HL-60 (cell line): ENCODE measurements around the gene CASP8AP2.
"Not testable (repeated sequence)": the region's sequence is repeated elsewhere in the genome, so short reads cannot be mapped to it uniquely, and the experiment has no call there.

ENCODE experiments used
- DNase-seq, 2 experiments: peaks; one replicate each; pipeline ENCODE4 v3.0.0-alpha.2; 2010 to 2020; ENCODE audit warnings: low read depth in 1 of 2, low spot score in 1 of 2
- H3K27ac ChIP-seq: fragments of 250-450 bp; sonication (Bioruptor Pico); replicated peaks from 2 replicates; pipeline ENCODE4 v1.5.1; 2020; ENCODE audit warnings: mild to moderate bottlenecking, moderate library complexity
- H3K27me3 ChIP-seq: fragments of 250-450 bp; sonication (Bioruptor Pico); 2 replicates; pipeline ENCODE4 v1.5.1; 2021; ENCODE audit warnings: mild to moderate bottlenecking, moderate library complexity; ENCODE audit not compliant: insufficient read depth, poor library complexity, severe bottlenecking
- H3K4me3 ChIP-seq: replicated peaks from 2 replicates; pipeline ENCODE4 v1.5.1; 2011; ENCODE audit warnings: mild to moderate bottlenecking, control low read depth, low read length; ENCODE audit not compliant: insufficient read depth
- CTCF ChIP-seq: IDR thresholded peaks from one replicate; pipeline ENCODE4 v1.5.1; 2011; ENCODE audit warnings: low read length, control low read depth, inconsistent platforms; ENCODE audit not compliant: insufficient read depth
- GABPA ChIP-seq: IDR thresholded peaks from 2 replicates; pipeline ENCODE4 v1.6.1; 2012; ENCODE audit warnings: low read depth
- POLR2AphosphoS5 ChIP-seq: IDR thresholded peaks from 2 replicates; pipeline ENCODE4 v1.6.1; 2012; ENCODE audit warnings: low read depth
- REST ChIP-seq: IDR thresholded peaks from 2 replicates; pipeline ENCODE4 v1.6.1; 2012; ENCODE audit warnings: low read depth; ENCODE audit not compliant: insufficient replicate concordance
- SPI1 ChIP-seq: IDR thresholded peaks from 2 replicates; pipeline ENCODE4 v1.6.1; 2012; ENCODE audit warnings: low read depth, mild to moderate bottlenecking, borderline replicate concordance

The CASP8AP2 gene

GRCh38 chr6:89783293-89783692 lies 46.4 kb upstream of the CASP8AP2 start:
- not testable (repeated sequence) for H3K4me3 ChIP-seq, H3K27ac ChIP-seq, H3K27me3 ChIP-seq
- TF ChIP-seq SPI1: peak; percentile 26; the same call in 1 of the 2 replicates
- DNase-seq: peak in 1 of 2 experiments; percentile 53

GRCh38 chr6:89784838-89785237 lies 44.8 kb upstream of the CASP8AP2 start:
- TF ChIP-seq REST (no peak), SPI1 (no peak), POLR2AphosphoS5 (no peak), CTCF (no peak), GABPA (no peak)
- Histone ChIP-seq H3K4me3 (no peak overlapping the region), H3K27ac (no peak overlapping the region), H3K27me3 (no peaks in the 10 kb centered on the region)
- no peak for DNase-seq

- Histone ChIP-seq H3K27ac (no peak overlapping the region), H3K27me3 (no peaks in the 10 kb centered on the region), H3K4me3 (no peak overlapping the region)
- no peak for TF ChIP-seq CTCF
- no peak for TF ChIP-seq REST
- no peak for TF ChIP-seq GABPA
- TF ChIP-seq POLR2AphosphoS5: no peak
- no peak for TF ChIP-seq SPI1
- DNase-seq: no peak
Measured at GRCh38 chr6:89786970-89787369, 42.7 kb upstream of the CASP8AP2 start.

GRCh38 chr6:89787660-89788328 lies 41.9 kb upstream of the CASP8AP2 start:
- DNase-seq: no peak
- no peak overlapping the region for H3K4me3 ChIP-seq
- H3K27me3 ChIP-seq: no peaks in the 10 kb centered on the region
- TF ChIP-seq REST (no peak), GABPA (no peak), SPI1 (no peak)
- H3K27ac ChIP-seq: no peak overlapping the region
